ENCODE results near the gene CALML6. TPM values are rescaled to one million over a fixed set of nuclear protein-coding genes. Genes with fewer than 3 reads are reported as not detected.

Gene CALML6
- total RNA-seq, 1 donor from 2014 or later: 0.04 TPM

- Histone ChIP-seq H3K27me3 (ENCODE audit: control insufficient read depth, insufficient read depth, low read length) (peaks cover 3% of the 10 kb centered on the region), H3K36me3 (ENCODE audit: control insufficient read depth, insufficient read depth, low read length) (no peaks in the 10 kb centered on the region), H3K4me3 (ENCODE audit: low read depth, low read length) (no peak overlapping the region)
- TF ChIP-seq, protein P1, sequence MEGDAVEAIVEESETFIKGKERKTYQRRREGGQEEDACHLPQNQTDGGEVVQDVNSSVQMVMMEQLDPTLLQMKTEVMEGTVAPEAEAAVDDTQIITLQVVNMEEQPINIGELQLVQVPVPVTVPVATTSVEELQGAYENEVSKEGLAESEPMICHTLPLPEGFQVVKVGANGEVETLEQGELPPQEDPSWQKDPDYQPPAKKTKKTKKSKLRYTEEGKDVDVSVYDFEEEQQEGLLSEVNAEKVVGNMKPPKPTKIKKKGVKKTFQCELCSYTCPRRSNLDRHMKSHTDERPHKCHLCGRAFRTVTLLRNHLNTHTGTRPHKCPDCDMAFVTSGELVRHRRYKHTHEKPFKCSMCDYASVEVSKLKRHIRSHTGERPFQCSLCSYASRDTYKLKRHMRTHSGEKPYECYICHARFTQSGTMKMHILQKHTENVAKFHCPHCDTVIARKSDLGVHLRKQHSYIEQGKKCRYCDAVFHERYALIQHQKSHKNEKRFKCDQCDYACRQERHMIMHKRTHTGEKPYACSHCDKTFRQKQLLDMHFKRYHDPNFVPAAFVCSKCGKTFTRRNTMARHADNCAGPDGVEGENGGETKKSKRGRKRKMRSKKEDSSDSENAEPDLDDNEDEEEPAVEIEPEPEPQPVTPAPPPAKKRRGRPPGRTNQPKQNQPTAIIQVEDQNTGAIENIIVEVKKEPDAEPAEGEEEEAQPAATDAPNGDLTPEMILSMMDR (IDR thresholded peaks at IDR 0.05; ENCODE audit: insufficient read depth, low read length, poor library complexity, severe bottlenecking): no peak
- DNase-seq (ENCODE audit: low read depth): no peak
These were observed 4.3 kb upstream of the CALML6 start for GRCh38 chr1:1910651-1911331.

GRCh38 chr1:1911350-1912041, 3.6 kb upstream of the CALML6 start:
- TF ChIP-seq, protein P1 (IDR thresholded peaks at IDR 0.05; ENCODE audit: insufficient read depth, low read length, poor library complexity, severe bottlenecking): no peak
- Histone ChIP-seq H3K4me3 (ENCODE audit: low read depth, low read length) (no peak overlapping the region), H3K27me3 (ENCODE audit: control insufficient read depth, insufficient read depth, low read length) (peaks cover 6% of the 10 kb centered on the region), H3K36me3 (ENCODE audit: control insufficient read depth, insufficient read depth, low read length) (no peaks in the 10 kb centered on the region)
- no peak for DNase-seq (ENCODE audit: low read depth)

DNA sequence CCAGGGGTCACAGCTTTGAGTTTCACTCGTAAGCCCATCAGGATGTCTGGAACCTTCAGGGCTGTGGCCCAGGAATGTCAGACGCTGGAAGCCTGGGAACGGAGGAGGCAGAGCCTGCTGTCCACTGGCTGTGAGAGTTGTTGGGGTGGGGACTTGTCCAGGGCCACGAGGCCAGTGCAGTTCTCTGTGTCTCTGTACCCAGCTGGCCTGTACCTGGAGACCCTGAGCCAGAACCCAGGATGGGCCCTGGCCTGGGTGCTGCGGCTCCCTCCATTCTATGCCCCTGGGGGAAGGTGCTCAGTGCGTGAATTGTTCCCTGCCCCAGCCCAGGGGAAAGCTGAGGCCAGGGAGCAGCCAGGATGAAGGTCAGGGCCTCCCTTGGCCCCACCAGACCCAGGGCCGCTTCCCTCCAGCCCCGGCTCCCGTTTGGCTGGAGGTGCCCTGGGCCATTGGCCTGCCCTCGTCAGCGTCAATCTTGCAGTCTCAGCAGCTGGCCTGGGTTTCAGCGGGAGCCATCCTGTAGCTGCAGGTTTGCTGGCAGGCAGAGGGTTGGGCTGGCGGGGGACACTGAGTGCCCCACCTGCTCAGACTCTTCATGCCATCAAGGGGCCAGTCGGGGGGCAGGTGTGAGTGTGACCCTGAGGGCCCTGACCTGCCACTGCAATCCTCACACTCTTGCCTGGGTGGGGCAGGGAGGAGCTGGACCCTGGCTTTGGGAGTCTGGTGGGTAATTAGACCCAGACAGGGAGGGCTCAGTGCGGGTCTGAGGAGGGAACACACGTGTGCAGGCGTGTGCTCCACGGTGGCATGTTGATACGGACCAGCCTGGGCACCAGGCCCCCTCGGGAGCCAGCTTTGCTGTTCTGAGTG, 724 bp upstream of the CALML6 start:
- DNase-seq (ENCODE audit: low read depth): no peak
- peaks cover 10% of the 10 kb centered on the region for H3K27me3 ChIP-seq (ENCODE audit: control insufficient read depth, insufficient read depth, low read length)
- TF ChIP-seq, protein P1 (IDR thresholded peaks at IDR 0.05; ENCODE audit: insufficient read depth, low read length, poor library complexity, severe bottlenecking): no peak

DNA sequence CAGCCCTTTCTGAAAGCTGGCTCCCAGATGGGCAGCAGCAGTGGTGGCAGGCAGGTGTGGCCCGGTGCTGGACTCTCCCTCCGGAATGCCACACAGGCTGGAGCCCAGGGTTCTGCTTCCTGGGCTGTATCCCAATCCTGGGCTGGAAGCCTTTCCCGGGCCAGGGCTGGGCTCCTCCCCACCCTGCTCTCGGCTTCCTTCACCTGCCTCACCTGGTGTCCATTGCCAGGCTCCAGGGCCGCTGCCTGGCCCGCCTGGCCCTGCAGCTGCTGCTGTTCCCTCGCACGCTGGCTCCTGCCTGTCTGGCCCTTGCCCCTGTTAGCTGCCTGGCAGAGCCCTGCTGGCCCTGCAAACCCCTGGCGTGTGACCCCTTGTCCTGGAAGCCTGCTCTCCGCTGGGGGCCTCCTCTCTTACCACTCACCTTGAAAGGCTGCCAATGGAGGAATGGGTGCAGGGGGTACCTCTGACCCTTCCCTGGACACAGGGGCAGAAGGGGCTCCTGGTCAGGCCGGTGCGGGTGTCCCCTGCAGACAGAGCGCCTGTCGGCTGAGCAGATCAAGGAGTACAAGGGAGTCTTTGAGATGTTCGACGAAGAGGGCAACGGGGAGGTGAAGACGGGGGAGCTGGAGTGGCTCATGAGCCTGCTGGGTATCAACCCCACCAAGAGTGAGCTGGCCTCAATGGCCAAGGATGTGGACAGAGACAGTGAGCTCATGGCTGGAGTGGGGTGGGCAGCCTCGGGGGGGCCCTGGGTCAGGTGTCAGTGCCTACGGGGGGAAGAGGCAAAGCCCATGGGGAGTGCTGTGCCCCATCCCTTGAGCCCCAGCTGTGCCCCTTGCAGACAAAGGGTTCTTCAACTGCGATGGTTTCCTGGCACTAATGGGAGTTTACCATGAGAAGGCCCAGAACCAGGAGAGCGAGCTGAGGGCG, 1.1 kb downstream of the CALML6 start:
- TF ChIP-seq, protein P1 (IDR thresholded peaks at IDR 0.05; ENCODE audit: insufficient read depth, low read length, poor library complexity, severe bottlenecking): no peak
- DNase-seq (ENCODE audit: low read depth): no peak
- peaks cover 10% of the 10 kb centered on the region for H3K27me3 ChIP-seq (ENCODE audit: control insufficient read depth, insufficient read depth, low read length)

More for the DNA sequence above, 724 bp upstream of the CALML6 start:
- Histone ChIP-seq H3K36me3 (ENCODE audit: control insufficient read depth, insufficient read depth, low read length) (no peaks in the 10 kb centered on the region), H3K4me3 (ENCODE audit: low read depth, low read length) (no peak overlapping the region)

DNA sequence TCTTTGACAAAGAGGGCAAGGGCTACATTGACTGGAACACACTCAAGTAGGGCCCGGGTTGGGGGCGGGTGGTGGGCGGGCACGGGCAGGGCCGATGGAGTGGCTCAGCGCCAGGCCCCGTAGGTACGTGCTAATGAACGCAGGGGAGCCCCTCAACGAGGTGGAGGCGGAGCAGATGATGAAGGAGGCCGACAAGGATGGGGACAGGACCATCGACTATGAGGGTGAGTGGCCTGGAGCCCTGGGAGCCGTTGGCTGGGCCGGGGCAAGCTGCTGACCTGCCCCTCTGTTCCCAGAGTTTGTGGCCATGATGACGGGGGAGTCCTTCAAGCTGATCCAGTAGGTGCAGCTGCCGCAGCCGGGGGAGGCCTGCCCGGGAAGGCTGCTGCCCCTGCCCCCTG, 1.8 kb downstream of the CALML6 start:
- no peaks in the 10 kb centered on the region for H3K36me3 ChIP-seq (ENCODE audit: control insufficient read depth, insufficient read depth, low read length)
- no peak overlapping the region for H3K4me3 ChIP-seq (ENCODE audit: low read depth, low read length)
- DNase-seq (ENCODE audit: low read depth): no peak
- peaks cover 10% of the 10 kb centered on the region for H3K27me3 ChIP-seq (ENCODE audit: control insufficient read depth, insufficient read depth, low read length)
- TF ChIP-seq, protein P1 (IDR thresholded peaks at IDR 0.05; ENCODE audit: insufficient read depth, low read length, poor library complexity, severe bottlenecking): no peak

More for the DNA sequence above, 1.1 kb downstream of the CALML6 start:
- Histone ChIP-seq H3K36me3 (ENCODE audit: control insufficient read depth, insufficient read depth, low read length) (no peaks in the 10 kb centered on the region), H3K4me3 (ENCODE audit: low read depth, low read length) (no peak overlapping the region)
